HG03103 (cell line): Measurements from ENCODE around the gene FAR2.
"Not testable (repeated sequence)": the region's sequence is repeated elsewhere in the genome, so short reads cannot be mapped to it uniquely, and the experiment has no call there.

Source experiments
- ATAC-seq: cut with Tn5 transposase; IDR thresholded peaks from one replicate; pipeline ENCODE4 v1.9.1; 2021; ENCODE audit warnings: low read depth; ENCODE audit not compliant: unreplicated experiment

FAR2 gene

GRCh38 chr12:29148911-29149690, at the start of gene FAR2:
Gene FAR2 (plus strand): TSS chr12:29149278. CDS start chr12:29270450, 121,172 bp downstream.
- no peak for ATAC-seq

GRCh38 chr12:29102741-29103140, 46.3 kb upstream of the FAR2 start:
- ATAC-seq = no peak

GRCh38 chr12:29103539-29103974, 45.5 kb upstream of the FAR2 start:
- ATAC-seq = peak; percentile 96

GRCh38 chr12:29104516-29104915, 44.6 kb upstream of the FAR2 start:
- ATAC-seq = no peak

GRCh38 chr12:29110506-29111442, 38.3 kb upstream of the FAR2 start:
- peak; percentile 78 for ATAC-seq

- ATAC-seq = no peak
Observed at GRCh38 chr12:29113101-29113500, 36.0 kb upstream of the FAR2 start.

GRCh38 chr12:29116414-29116813, 32.7 kb upstream of the FAR2 start:
- no peak for ATAC-seq

- no peak for ATAC-seq
Observed at GRCh38 chr12:29131539-29131938, 17.5 kb upstream of the FAR2 start.

GRCh38 chr12:29132316-29132715, 16.8 kb upstream of the FAR2 start:
- ATAC-seq = no peak

- ATAC-seq = no peak
Observed at GRCh38 chr12:29133181-29133580, 15.9 kb upstream of the FAR2 start.

- no peak for ATAC-seq
Observed at GRCh38 chr12:29133680-29134079, 15.4 kb upstream of the FAR2 start.

GRCh38 chr12:29138256-29138655, 10.8 kb upstream of the FAR2 start:
- ATAC-seq = not testable (repeated sequence)

- not testable (repeated sequence) for ATAC-seq
Observed at GRCh38 chr12:29138855-29139254, 10.2 kb upstream of the FAR2 start.

GRCh38 chr12:29145372-29146170, 3.5 kb upstream of the FAR2 start:
- no peak for ATAC-seq

- ATAC-seq = no peak
Observed at GRCh38 chr12:29146196-29146595, 2.9 kb upstream of the FAR2 start.

- no peak for ATAC-seq
Observed at GRCh38 chr12:29147731-29148595, 1.1 kb upstream of the FAR2 start.

GRCh38 chr12:29148596-29148910, 525 bp upstream of the FAR2 start:
- ATAC-seq = no peak

GRCh38 chr12:29149691-29150281, 708 bp downstream of the FAR2 start:
- ATAC-seq = no peak

GRCh38 chr12:29150462-29150861, 1.4 kb downstream of the FAR2 start:
- no peak for ATAC-seq
